Pericardium fibroblast (primary cell): ENCODE data around the gene TTN. TPM values are rescaled to one million over a fixed set of nuclear protein-coding genes. Genes with fewer than 3 reads are reported as not detected.

Experiments used
- total RNA-seq: library from RNA; depleted of rRNA; stranded (reverse); fragments of >200 nt; gene quantifications from 2 replicates; pipeline ENCODE4 v1.2.3, GENCODE V29; 2015

The TTN gene
- under 0.01 and 12.0 TPM in 2 replicates for total RNA-seq

GRCh38 chr2:178807227-178808008, at the start of gene TTN:
TTN (minus strand) TSS chr2:178807423; CDS start chr2:178804642, 2,781 bp downstream.

GRCh38 chr2:178480227-178481181, 326.7 kb downstream of the TTN start, which contains the start of gene PLEKHA3:
PLEKHA3 (plus strand) TSS chr2:178480457; CDS start chr2:178480870, 413 bp downstream.

GRCh38 chr2:178478439-178479274, 328.6 kb downstream of the TTN start, which contains the start of gene FKBP7:
FKBP7 (minus strand) TSS chr2:178478600; CDS start chr2:178478499, 101 bp downstream.

Other genes with a start within 250 kb of the TTN start
- gene CCDC141, start 242.7 kb upstream of the TTN start, total RNA-seq, result 0.17 TPM in 1 of 2 replicates, not detected in the other